IPS-18c (cell line): ENCODE data around the gene TUBB4A.
A peak's percentile ranks its signal among the peaks of the same experiment; 100 is the strongest.

Experiments used
- H3K4me3 ChIP-seq: 2 replicates; pipeline ENCODE4 v1.7.0; 2013; ENCODE audit warnings: low read depth, mild to moderate bottlenecking, low read length, moderate library complexity; ENCODE audit not compliant: insufficient read depth
- H3K9me3 ChIP-seq: one replicate; pipeline ENCODE4 v1.6.1; 2013; ENCODE audit warnings: mild to moderate bottlenecking, low read length, moderate library complexity; ENCODE audit not compliant: control insufficient read depth, insufficient read depth

TUBB4A gene

GRCh38 chr19:6480848-6481415, 21.2 kb downstream of the TUBB4A start:
- Histone ChIP-seq H3K9me3 (no peaks in the 10 kb centered on the region), H3K4me3 (no peak overlapping the region)

GRCh38 chr19:6479836-6480398, 22.2 kb downstream of the TUBB4A start:
- H3K9me3 ChIP-seq, result no peaks in the 10 kb centered on the region
- no peak overlapping the region for H3K4me3 ChIP-seq

GRCh38 chr19:6478815-6479214, 23.3 kb downstream of the TUBB4A start:
- Histone ChIP-seq H3K4me3 (no peak overlapping the region), H3K9me3 (no peaks in the 10 kb centered on the region)

- no peaks in the 10 kb centered on the region for H3K9me3 ChIP-seq
- peak overlapping the region; percentile 59 for H3K4me3 ChIP-seq
Observed at GRCh38 chr19:6476896-6477431, 25.1 kb downstream of the TUBB4A start.

GRCh38 chr19:6476155-6476895, 25.8 kb downstream of the TUBB4A start:
- Histone ChIP-seq H3K4me3 (peak overlapping the region; percentile 59), H3K9me3 (no peaks in the 10 kb centered on the region)

GRCh38 chr19:6475321-6476108, 26.6 kb downstream of the TUBB4A start:
- H3K4me3 ChIP-seq, result peak overlapping the region; percentile 59
- no peaks in the 10 kb centered on the region for H3K9me3 ChIP-seq

GRCh38 chr19:6473647-6474046, 28.5 kb downstream of the TUBB4A start:
- Histone ChIP-seq H3K9me3 (no peaks in the 10 kb centered on the region), H3K4me3 (no peak overlapping the region)

GRCh38 chr19:6472713-6473112, 29.4 kb downstream of the TUBB4A start:
- no peaks in the 10 kb centered on the region for H3K9me3 ChIP-seq
- no peak overlapping the region for H3K4me3 ChIP-seq

GRCh38 chr19:6471076-6471475, 31.0 kb downstream of the TUBB4A start:
- H3K9me3 ChIP-seq, result no peaks in the 10 kb centered on the region
- H3K4me3 ChIP-seq, result no peak overlapping the region

GRCh38 chr19:6470173-6470572, 31.9 kb downstream of the TUBB4A start:
- H3K9me3 ChIP-seq, result no peaks in the 10 kb centered on the region
- H3K4me3 ChIP-seq, result no peak overlapping the region

GRCh38 chr19:6467384-6467783, 34.7 kb downstream of the TUBB4A start:
- Histone ChIP-seq H3K4me3 (no peak overlapping the region), H3K9me3 (no peaks in the 10 kb centered on the region)

GRCh38 chr19:6466526-6467248, 35.4 kb downstream of the TUBB4A start:
- Histone ChIP-seq H3K4me3 (no peak overlapping the region), H3K9me3 (no peaks in the 10 kb centered on the region)

GRCh38 chr19:6465663-6466062, 36.4 kb downstream of the TUBB4A start:
- no peaks in the 10 kb centered on the region for H3K9me3 ChIP-seq

GRCh38 chr19:6465006-6465405, 37.1 kb downstream of the TUBB4A start:
- peak overlapping the region; percentile 86 for H3K4me3 ChIP-seq
- no peaks in the 10 kb centered on the region for H3K9me3 ChIP-seq

More at GRCh38 chr19:6465663-6466062, 36.4 kb downstream of the TUBB4A start:
- no peak overlapping the region for H3K4me3 ChIP-seq

- Histone ChIP-seq H3K4me3 (peak within 1 kb of the TSS; percentile 86), H3K9me3 (no peaks in the 10 kb centered on the region)
Observed at GRCh38 chr19:6464070-6464873, 37.8 kb downstream of the TUBB4A start, which contains the start of gene CRB3. CRB3 (plus strand) TSS chr19:6464271; CDS start chr19:6464702, 431 bp downstream.
